ENCODE data around the gene BCO1.

BCO1 gene

DNA sequence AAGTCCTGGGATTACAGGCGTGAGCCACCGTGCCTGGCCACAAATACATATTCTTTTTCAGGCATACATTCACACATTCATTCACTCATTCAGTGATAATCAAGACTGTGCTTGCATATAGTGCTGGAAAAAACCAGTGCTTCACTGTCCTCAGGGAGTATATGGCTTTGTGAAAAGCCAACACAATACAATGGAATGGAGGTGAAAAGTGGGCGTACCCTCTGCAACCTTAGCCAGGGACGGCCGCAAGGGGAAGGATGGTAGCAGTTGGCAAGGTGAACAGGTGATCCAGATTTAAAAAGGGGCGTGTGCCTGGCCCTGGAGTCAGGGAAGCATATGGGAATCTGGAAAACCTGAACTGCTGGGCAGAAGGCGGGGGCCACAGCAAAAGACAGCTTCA, 58.1 kb downstream of the BCO1 start:
- Histone ChIP-seq H3K9me3 (ENCODE audit: control insufficient read depth, insufficient read depth, low read depth, low read length) (no peaks in the 10 kb centered on the region), H3K36me3 (ENCODE audit: control insufficient read depth in 2 of 2, insufficient read depth in 1 of 2, low read length in 2 of 2) (no peaks in the 10 kb centered on the region), H3K4me1 (ENCODE audit: control insufficient read depth, insufficient read depth, low read length) (no peaks in the 10 kb centered on the region), H3K27ac (ENCODE audit: extremely low read depth, low read depth, low read length) (no peak overlapping the region), H3K4me3 (ENCODE audit: low read depth, low read length) (no peak overlapping the region)
- TF ChIP-seq, protein P1, sequence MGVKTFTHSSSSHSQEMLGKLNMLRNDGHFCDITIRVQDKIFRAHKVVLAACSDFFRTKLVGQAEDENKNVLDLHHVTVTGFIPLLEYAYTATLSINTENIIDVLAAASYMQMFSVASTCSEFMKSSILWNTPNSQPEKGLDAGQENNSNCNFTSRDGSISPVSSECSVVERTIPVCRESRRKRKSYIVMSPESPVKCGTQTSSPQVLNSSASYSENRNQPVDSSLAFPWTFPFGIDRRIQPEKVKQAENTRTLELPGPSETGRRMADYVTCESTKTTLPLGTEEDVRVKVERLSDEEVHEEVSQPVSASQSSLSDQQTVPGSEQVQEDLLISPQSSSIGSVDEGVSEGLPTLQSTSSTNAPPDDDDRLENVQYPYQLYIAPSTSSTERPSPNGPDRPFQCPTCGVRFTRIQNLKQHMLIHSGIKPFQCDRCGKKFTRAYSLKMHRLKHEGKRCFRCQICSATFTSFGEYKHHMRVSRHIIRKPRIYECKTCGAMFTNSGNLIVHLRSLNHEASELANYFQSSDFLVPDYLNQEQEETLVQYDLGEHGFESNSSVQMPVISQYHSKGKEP (tag by site-specific recombination; IDR thresholded peaks at IDR 0.05), result no peak
- TF ChIP-seq ZNF624 (tag by site-specific recombination; IDR thresholded peaks at IDR 0.05), result no peak
- no peak for TF ChIP-seq ZNF560 (tag by site-specific recombination; IDR thresholded peaks at IDR 0.05; ENCODE audit: borderline replicate concordance)
- no peak for TF ChIP-seq ZNF223 (tag by site-specific recombination; IDR thresholded peaks at IDR 0.05)
- TF ChIP-seq PRDM6 (tag by site-specific recombination; IDR thresholded peaks at IDR 0.05), result no peak
- no peak for TF ChIP-seq GLI2 (tag by site-specific recombination; IDR thresholded peaks at IDR 0.05; ENCODE audit: borderline replicate concordance, low read depth)
- CTCF ChIA-PET, result interaction anchor here (0.6 to 0.7 kb wide), 2 partner anchors 23 to 91 kb away, joined by 4 to 5 read pairs; no protein-coding TSS in a partner anchor
- POLR2A ChIA-PET, result no interaction called here

GRCh38 chr16:81307770-81308169, 69.3 kb downstream of the BCO1 start:
- no peak overlapping the region for H3K27ac ChIP-seq (ENCODE audit: extremely low read depth, low read depth, low read length)
- TF ChIP-seq ZNF211 (tag by site-specific recombination; IDR thresholded peaks at IDR 0.05; ENCODE audit: low read depth) (no peak), ZBTB8A (tag by site-specific recombination; IDR thresholded peaks at IDR 0.05) (no peak), PRDM6 (tag by site-specific recombination; IDR thresholded peaks at IDR 0.05) (no peak), ZNF114 (tag by site-specific recombination; IDR thresholded peaks at IDR 0.05) (no peak), MYNN (tag by site-specific recombination; IDR thresholded peaks at IDR 0.05; ENCODE audit: borderline replicate concordance) (no peak)
- TF ChIP-seq, protein P2, sequence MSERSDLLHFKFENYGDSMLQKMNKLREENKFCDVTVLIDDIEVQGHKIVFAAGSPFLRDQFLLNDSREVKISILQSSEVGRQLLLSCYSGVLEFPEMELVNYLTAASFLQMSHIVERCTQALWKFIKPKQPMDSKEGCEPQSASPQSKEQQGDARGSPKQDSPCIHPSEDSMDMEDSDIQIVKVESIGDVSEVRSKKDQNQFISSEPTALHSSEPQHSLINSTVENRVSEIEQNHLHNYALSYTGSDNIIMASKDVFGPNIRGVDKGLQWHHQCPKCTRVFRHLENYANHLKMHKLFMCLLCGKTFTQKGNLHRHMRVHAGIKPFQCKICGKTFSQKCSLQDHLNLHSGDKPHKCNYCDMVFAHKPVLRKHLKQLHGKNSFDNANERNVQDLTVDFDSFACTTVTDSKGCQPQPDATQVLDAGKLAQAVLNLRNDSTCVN (tag by site-specific recombination; optimal IDR thresholded peaks at IDR 0.05), result no peak
- ChIA-PET POLR2A (no interaction called here), CTCF (no interaction called here)
- no peak overlapping the region for H3K4me3 ChIP-seq (ENCODE audit: low read depth, low read length)
- H3K9me3 ChIP-seq (ENCODE audit: control insufficient read depth, insufficient read depth, low read depth, low read length), result no peaks in the 10 kb centered on the region
- peaks cover 3% of the 10 kb centered on the region; the same call in 1 of the 2 replicates for H3K4me1 ChIP-seq (ENCODE audit: control insufficient read depth, insufficient read depth, low read length)
- no peaks in the 10 kb centered on the region for H3K36me3 ChIP-seq (ENCODE audit: control insufficient read depth in 2 of 2, insufficient read depth in 1 of 2, low read length in 2 of 2)

- CTCF ChIA-PET, result interaction anchor here (1.3 to 1.9 kb wide), 2 partner anchors 9 to 49 kb away, joined by 6 read pairs; no protein-coding TSS in a partner anchor
- Histone ChIP-seq H3K27ac (ENCODE audit: extremely low read depth, low read depth, low read length) (no peak overlapping the region), H3K9me3 (ENCODE audit: control insufficient read depth, insufficient read depth, low read depth, low read length) (no peaks in the 10 kb centered on the region), H3K4me3 (ENCODE audit: low read depth, low read length) (no peak overlapping the region), H3K36me3 (ENCODE audit: control insufficient read depth in 2 of 2, insufficient read depth in 1 of 2, low read length in 2 of 2) (no peaks in the 10 kb centered on the region), H3K4me1 (ENCODE audit: control insufficient read depth, insufficient read depth, low read length) (peaks cover 3% of the 10 kb centered on the region; the same call in 1 of the 2 replicates)
- POLR2A ChIA-PET, result interaction anchor here (0.6 kb wide), 1 partner anchor 129 kb away, joined by 4 read pairs; no protein-coding TSS in a partner anchor
- TF ChIP-seq ZNF514 (tag by site-specific recombination; IDR thresholded peaks at IDR 0.05) (no peak), ZNF529 (tag by site-specific recombination; IDR thresholded peaks at IDR 0.05; ENCODE audit: insufficient replicate concordance) (no peak)
Measured at GRCh38 chr16:81310045-81310644, 71.7 kb downstream of the BCO1 start.

Data from HEK293 (cell line).